ENCODE measurements around the gene PPFIA1.

DNA sequence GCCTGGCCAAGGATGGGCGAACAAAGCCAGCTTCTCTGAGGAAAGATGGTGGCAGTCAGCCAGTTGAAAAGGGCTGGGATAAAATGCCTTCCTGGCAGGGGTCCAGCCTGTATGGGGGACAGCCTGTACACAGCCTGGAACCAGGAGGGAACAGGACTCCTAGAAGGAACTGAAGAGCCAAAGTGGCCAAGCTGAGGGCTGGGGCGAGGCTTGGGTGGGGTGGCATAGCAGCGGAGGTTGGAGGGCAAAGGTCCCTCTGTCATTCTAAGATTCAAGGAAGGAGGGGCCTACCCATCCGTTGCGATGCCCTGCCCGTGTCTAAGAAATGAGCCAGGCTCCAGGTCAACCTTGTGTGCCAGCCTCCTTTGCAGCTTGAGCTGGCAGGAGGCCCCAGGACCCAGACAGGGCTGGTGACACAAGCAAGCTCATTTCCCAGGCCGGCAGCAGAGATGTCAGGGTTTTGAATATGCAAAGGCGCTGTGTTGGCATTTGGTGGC, 44.8 kb upstream of the PPFIA1 start:
- TF ChIP-seq, protein P1, sequence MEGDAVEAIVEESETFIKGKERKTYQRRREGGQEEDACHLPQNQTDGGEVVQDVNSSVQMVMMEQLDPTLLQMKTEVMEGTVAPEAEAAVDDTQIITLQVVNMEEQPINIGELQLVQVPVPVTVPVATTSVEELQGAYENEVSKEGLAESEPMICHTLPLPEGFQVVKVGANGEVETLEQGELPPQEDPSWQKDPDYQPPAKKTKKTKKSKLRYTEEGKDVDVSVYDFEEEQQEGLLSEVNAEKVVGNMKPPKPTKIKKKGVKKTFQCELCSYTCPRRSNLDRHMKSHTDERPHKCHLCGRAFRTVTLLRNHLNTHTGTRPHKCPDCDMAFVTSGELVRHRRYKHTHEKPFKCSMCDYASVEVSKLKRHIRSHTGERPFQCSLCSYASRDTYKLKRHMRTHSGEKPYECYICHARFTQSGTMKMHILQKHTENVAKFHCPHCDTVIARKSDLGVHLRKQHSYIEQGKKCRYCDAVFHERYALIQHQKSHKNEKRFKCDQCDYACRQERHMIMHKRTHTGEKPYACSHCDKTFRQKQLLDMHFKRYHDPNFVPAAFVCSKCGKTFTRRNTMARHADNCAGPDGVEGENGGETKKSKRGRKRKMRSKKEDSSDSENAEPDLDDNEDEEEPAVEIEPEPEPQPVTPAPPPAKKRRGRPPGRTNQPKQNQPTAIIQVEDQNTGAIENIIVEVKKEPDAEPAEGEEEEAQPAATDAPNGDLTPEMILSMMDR (IDR thresholded peaks at IDR 0.05), result no peak
- TF ChIP-seq SP1 (CRISPR knock-in tag; conservative IDR thresholded peaks at IDR 0.05) (no peak), TEAD4 (CRISPR knock-in tag; IDR thresholded peaks at IDR 0.05) (no peak), TEAD1 (CRISPR knock-in tag; IDR thresholded peaks at IDR 0.05) (no peak), FOXJ3 (CRISPR knock-in tag; IDR thresholded peaks at IDR 0.05; ENCODE audit: borderline replicate concordance) (no peak), FOXK1 (CRISPR knock-in tag; IDR thresholded peaks at IDR 0.05) (no peak)
- TF ChIP-seq, protein P2, sequence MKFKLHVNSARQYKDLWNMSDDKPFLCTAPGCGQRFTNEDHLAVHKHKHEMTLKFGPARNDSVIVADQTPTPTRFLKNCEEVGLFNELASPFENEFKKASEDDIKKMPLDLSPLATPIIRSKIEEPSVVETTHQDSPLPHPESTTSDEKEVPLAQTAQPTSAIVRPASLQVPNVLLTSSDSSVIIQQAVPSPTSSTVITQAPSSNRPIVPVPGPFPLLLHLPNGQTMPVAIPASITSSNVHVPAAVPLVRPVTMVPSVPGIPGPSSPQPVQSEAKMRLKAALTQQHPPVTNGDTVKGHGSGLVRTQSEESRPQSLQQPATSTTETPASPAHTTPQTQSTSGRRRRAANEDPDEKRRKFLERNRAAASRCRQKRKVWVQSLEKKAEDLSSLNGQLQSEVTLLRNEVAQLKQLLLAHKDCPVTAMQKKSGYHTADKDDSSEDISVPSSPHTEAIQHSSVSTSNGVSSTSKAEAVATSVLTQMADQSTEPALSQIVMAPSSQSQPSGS (CRISPR knock-in tag; IDR thresholded peaks at IDR 0.05; ENCODE audit: borderline replicate concordance, low read depth), result no peak

Data from WTC11 (cell line).